Choroid plexus epithelial cell (primary cell): ENCODE measurements around the gene CDK5RAP2.
A peak's percentile ranks its signal among the peaks of the same experiment; 100 is the strongest.

ENCODE experiments used
- DNase-seq: peaks from one replicate; pipeline ENCODE4 v3.0.0-alpha.2; 2010; ENCODE audit warnings: low read depth
- H3K4me3 ChIP-seq: 2 replicates; pipeline ENCODE4 v1.5.1; 2011; ENCODE audit warnings: low read depth, mild to moderate bottlenecking, control low read depth, low read length, moderate library complexity
- CTCF ChIP-seq: conservative IDR thresholded peaks from 2 replicates; pipeline ENCODE4 v1.5.1; 2011; ENCODE audit warnings: low read depth, mild to moderate bottlenecking, control low read depth, inconsistent platforms, low read length, moderate library complexity

The CDK5RAP2 gene

GRCh38 chr9:120374239-120374638 is 205.7 kb downstream of the CDK5RAP2 start:
- no peak for TF ChIP-seq CTCF
- no peak overlapping the region for H3K4me3 ChIP-seq
- no peak for DNase-seq

- no peak for TF ChIP-seq CTCF
- DNase-seq: no peak
- no peak overlapping the region for H3K4me3 ChIP-seq
Observed at GRCh38 chr9:120372040-120372439, 207.9 kb downstream of the CDK5RAP2 start.

- TF ChIP-seq CTCF: no peak
- DNase-seq: peak; percentile 78
- no peak overlapping the region for H3K4me3 ChIP-seq
Observed at GRCh38 chr9:120369608-120370220, 210.3 kb downstream of the CDK5RAP2 start.

GRCh38 chr9:120368799-120369198 is 211.2 kb downstream of the CDK5RAP2 start:
- no peak for DNase-seq
- H3K4me3 ChIP-seq: no peak overlapping the region
- TF ChIP-seq CTCF: no peak

- H3K4me3 ChIP-seq: no peak overlapping the region
- DNase-seq: peak; percentile 91
- peak; percentile 61 for TF ChIP-seq CTCF
Observed at GRCh38 chr9:120366644-120367019, 213.3 kb downstream of the CDK5RAP2 start.

- TF ChIP-seq CTCF: no peak
- H3K4me3 ChIP-seq: no peak overlapping the region
- DNase-seq: no peak
Observed at GRCh38 chr9:120365386-120365785, 214.6 kb downstream of the CDK5RAP2 start.

GRCh38 chr9:120363697-120364096 is 216.3 kb downstream of the CDK5RAP2 start:
- no peak for TF ChIP-seq CTCF
- H3K4me3 ChIP-seq: no peak overlapping the region
- DNase-seq: peak; percentile 29
